ENCODE measurements around the gene OR51A7.

OR51A7 gene

GRCh38 chr11:4957396-4957795 is 53.8 kb downstream of the OR51A7 start:
- DNase-seq (no peak), ATAC-seq (no peak)

Data from stimulated activated naive CD8-positive, alpha-beta T cell treated with anti-CD3 and anti-CD28 coated beads, Interleukin-15, Interleukin-2, amounts not matched to agents 100 U/mL and 50 U/mL, for 24 hours (primary cell).